Natural killer cell (primary cell): ENCODE results near the gene MATK. TPM values are rescaled to one million over a fixed set of nuclear protein-coding genes. Genes with fewer than 3 reads are reported as not detected.
A peak's percentile ranks its signal among the peaks of the same experiment; 100 is the strongest.

Source experiments
- ATAC-seq, 3 donors: fragments of 150-1000 bp in 2 of 3; fragments of 200-7000 bp in 1 of 3; cut with Tn5 transposase; 1 replicate in 1 of 3; 2 replicates in 2 of 3; pipeline ENCODE4 v1.10.0; 2021; ENCODE audit warnings: mild to moderate bottlenecking in 2 of 3, moderate library complexity in 2 of 3
- DNase-seq, 2 donors: peaks; one replicate each; pipeline versions ENCODE4 v3.0.0 to v3.0.0-alpha.2; 2013 to 2021; ENCODE audit warnings: mixed read lengths in 1 of 2
- H3K27ac ChIP-seq: one replicate; pipeline ENCODE4 v1.5.1; 2013; ENCODE audit warnings: mild to moderate bottlenecking, low read length
- H3K27me3 ChIP-seq: one replicate; pipeline ENCODE4 v1.6.1; 2013; ENCODE audit warnings: low read length; ENCODE audit not compliant: control insufficient read depth, insufficient read depth
- H3K36me3 ChIP-seq: one replicate; pipeline ENCODE4 v1.6.1; 2013; ENCODE audit warnings: low read length; ENCODE audit not compliant: control insufficient read depth, insufficient read depth
- H3K4me1 ChIP-seq: one replicate; pipeline ENCODE4 v1.6.1; 2013; ENCODE audit warnings: low read length; ENCODE audit not compliant: control insufficient read depth, insufficient read depth
- H3K4me3 ChIP-seq: one replicate; pipeline ENCODE4 v1.5.1; 2013; ENCODE audit warnings: low read length
- H3K9me3 ChIP-seq: one replicate; pipeline ENCODE4 v1.6.1; 2013; ENCODE audit warnings: low read length; ENCODE audit not compliant: control insufficient read depth, insufficient read depth
- H3K27ac Mint-ChIP-seq, 2 donors: one replicate each; pipeline ENCODE4 v1.8.0; 2022; ENCODE audit warnings: mild to moderate bottlenecking in 2 of 2, mixed read lengths in 2 of 2, moderate library complexity in 1 of 2
- H3K27me3 Mint-ChIP-seq, 2 donors: one replicate each; pipeline ENCODE4 v1.8.0; 2022; ENCODE audit warnings: low read depth in 2 of 2, mixed read lengths in 2 of 2
- H3K36me3 Mint-ChIP-seq: one replicate; pipeline ENCODE4 v1.8.0; 2022; ENCODE audit warnings: mixed read lengths
- H3K4me1 Mint-ChIP-seq, 2 donors: one replicate each; pipeline ENCODE4 v1.8.0; 2022; ENCODE audit warnings: mixed read lengths in 2 of 2
- H3K4me3 Mint-ChIP-seq: one replicate; pipeline ENCODE4 v1.8.0; 2022; ENCODE audit warnings: mild to moderate bottlenecking, moderate library complexity, mixed read lengths
- H3K9me3 Mint-ChIP-seq, 2 donors: one replicate each; pipeline ENCODE4 v1.8.0; 2022; ENCODE audit warnings: mixed read lengths in 2 of 2
- CTCF ChIP-seq: fragments of 200-600 bp; IDR thresholded peaks from one replicate; pipeline ENCODE4 v1.8.0; 2022; ENCODE audit warnings: antibody characterized with exemption
- WGBS: methylation state at CpG from one replicate; pipeline ENCODE4 v1.1.7; 2013; ENCODE audit warnings: missing lambda C conversion rate; ENCODE audit not compliant: insufficient coverage; 5-methylcytosine and 5-hydroxymethylcytosine counted together
- intact Hi-C: fragments of 100-400 bp; cut with micrococcal nuclease; formaldehyde crosslinking; loops from one replicate; pipeline ENCODE4 v1.14.2; 2022
- total RNA-seq, 4 donors: library from RNA; stranded (reverse); fragments of 120-200 nt in 1 of 4; gene quantifications; one replicate each; pipeline versions ENCODE4 v1.2.3 to v1.2.4, GENCODE V29; 2013 to 2022

Gene MATK
- total RNA-seq, 3 donors from 2014 or later (not counting 1 experiment from before 2014, with no cell fraction given): 269 to 353 (median 317) TPM

GRCh38 chr19:3774621-3775373 lies 11.4 kb downstream of the MATK start:
- WGBS: 76% methylated on average over 24 of the region's 25 CpGs
- Histone ChIP-seq H3K9me3 (no peaks in the 10 kb centered on the region), H3K4me1 (peaks cover 5% of the 10 kb centered on the region), H3K36me3 (peaks cover 22% of the 10 kb centered on the region), H3K27ac (no peak overlapping the region), H3K4me3 (no peak overlapping the region), H3K27me3 (no peaks in the 10 kb centered on the region)
- no peak for TF ChIP-seq CTCF
- Mint-ChIP-seq H3K27me3 (no peaks in the 10 kb centered on the region), H3K4me3 (no peak overlapping the region), H3K27ac (peak overlapping the region in 1 of 2 donors; percentile 15), H3K36me3 (no peaks in the 10 kb centered on the region), H3K4me1 (peaks cover 0 to 26% of the 10 kb centered on the region in 2 donors), H3K9me3 (no peaks in the 10 kb centered on the region)
- DNase-seq (no peak), ATAC-seq (no peak)
- intact Hi-C loops: no loop called here

- H3K27ac Mint-ChIP-seq: peak overlapping the region in 1 of 2 donors; percentile 15
- 90% methylated on average over 12 of the region's 12 CpGs for WGBS
- H3K4me3 Mint-ChIP-seq: no peak overlapping the region
- H3K9me3 ChIP-seq: no peaks in the 10 kb centered on the region
- no peaks in the 10 kb centered on the region for H3K27me3 Mint-ChIP-seq
- intact Hi-C loops: no loop called here
- no peak overlapping the region for H3K4me3 ChIP-seq
- no peak for TF ChIP-seq CTCF
- no peak for ATAC-seq
- no peak overlapping the region for H3K27ac ChIP-seq
- H3K36me3 Mint-ChIP-seq: no peaks in the 10 kb centered on the region
- H3K4me1 ChIP-seq: peaks cover 5% of the 10 kb centered on the region
- H3K4me1 Mint-ChIP-seq: peaks cover 0 to 26% of the 10 kb centered on the region in 2 donors
- H3K27me3 ChIP-seq: no peaks in the 10 kb centered on the region
- no peak for DNase-seq
- H3K36me3 ChIP-seq: peaks cover 19% of the 10 kb centered on the region
- no peaks in the 10 kb centered on the region for H3K9me3 Mint-ChIP-seq
Measured at GRCh38 chr19:3773814-3774515, 12.2 kb downstream of the MATK start.

- ATAC-seq: no peak
- Histone ChIP-seq H3K27me3 (no peaks in the 10 kb centered on the region), H3K36me3 (peaks cover 18% of the 10 kb centered on the region), H3K4me3 (no peak within 1 kb of the TSS), H3K27ac (no peak within 1 kb of the TSS), H3K4me1 (peaks cover 5% of the 10 kb centered on the region), H3K9me3 (no peaks in the 10 kb centered on the region)
- no peak for TF ChIP-seq CTCF
- WGBS: 78% methylated on average over 22 of the region's 23 CpGs
- intact Hi-C loops: no loop called here
- H3K27me3 Mint-ChIP-seq: no peaks in the 10 kb centered on the region
- H3K4me1 Mint-ChIP-seq: peaks cover 0 to 25% of the 10 kb centered on the region in 2 donors
- H3K36me3 Mint-ChIP-seq: no peaks in the 10 kb centered on the region
- no peaks in the 10 kb centered on the region for H3K9me3 Mint-ChIP-seq
- no peak for DNase-seq
- no peak within 1 kb of the TSS for H3K27ac Mint-ChIP-seq
- H3K4me3 Mint-ChIP-seq: no peak within 1 kb of the TSS
Measured at GRCh38 chr19:3771906-3772455, 14.2 kb downstream of the MATK start, which contains the start of gene RAX2. TSS of gene RAX2 (minus strand) at chr19:3772228. CDS start at chr19:3771742, 486 bp downstream.
